Raji (cell line): Measurements from ENCODE around the gene FOXM1.

Source experiments
- POLR2A ChIP-seq: IDR thresholded peaks from 2 replicates; pipeline ENCODE4 v1.6.1; 2011; ENCODE audit warnings: low read depth, low read length, control low read depth; ENCODE audit not compliant: insufficient read depth

Gene FOXM1

GRCh38 chr12:2832550-2833127, 44.3 kb downstream of the FOXM1 start:
- TF ChIP-seq POLR2A, result no peak

GRCh38 chr12:2829275-2829674, 47.7 kb downstream of the FOXM1 start:
- no peak for TF ChIP-seq POLR2A

- TF ChIP-seq POLR2A, result no peak
Measured at GRCh38 chr12:2826721-2827515, 50.1 kb downstream of the FOXM1 start.

GRCh38 chr12:2826036-2826435, 50.9 kb downstream of the FOXM1 start:
- no peak for TF ChIP-seq POLR2A

GRCh38 chr12:2825132-2825531, 51.8 kb downstream of the FOXM1 start:
- no peak for TF ChIP-seq POLR2A

- TF ChIP-seq POLR2A, result no peak
Measured at GRCh38 chr12:2824541-2824940, 52.4 kb downstream of the FOXM1 start.

GRCh38 chr12:2823483-2823882, 53.5 kb downstream of the FOXM1 start:
- TF ChIP-seq POLR2A, result no peak

- TF ChIP-seq POLR2A, result no peak
Measured at GRCh38 chr12:2820432-2820831, 56.5 kb downstream of the FOXM1 start.

GRCh38 chr12:2819810-2820209, 57.2 kb downstream of the FOXM1 start:
- TF ChIP-seq POLR2A, result no peak

- no peak for TF ChIP-seq POLR2A
Measured at GRCh38 chr12:2813214-2814185, 63.5 kb downstream of the FOXM1 start.

- TF ChIP-seq POLR2A, result peak; percentile 100
Measured at GRCh38 chr12:2812290-2813213, 64.4 kb downstream of the FOXM1 start, which contains the start of gene ITFG2. Gene ITFG2, plus strand, starts transcription at chr12:2812668. Its CDS starts 93 bp downstream, at chr12:2812761.

- TF ChIP-seq POLR2A, result no peak
Measured at GRCh38 chr12:2811801-2812200, 65.2 kb downstream of the FOXM1 start.
